ENCODE measurements around the gene TEX52.
"Not testable (repeated sequence)": the region's sequence is repeated elsewhere in the genome, so short reads cannot be mapped to it uniquely, and the experiment has no call there.

TEX52 gene
- 0 reads per million in 2 donors for total RNA-seq

GRCh38 chr12:2857021-2857431 is at the start of gene TEX52:
TSS of gene TEX52 (minus strand) at chr12:2857039. CDS start at chr12:2857026, 13 bp downstream.
- DNase-seq: no peak

GRCh38 chr12:2904260-2904659 is 47.4 kb upstream of the TEX52 start:
- DNase-seq: no peak

GRCh38 chr12:2902272-2902880 is 45.5 kb upstream of the TEX52 start:
- DNase-seq: no peak

- no peak for DNase-seq
Observed at GRCh38 chr12:2900642-2901041, 43.8 kb upstream of the TEX52 start.

- no peak for DNase-seq
Observed at GRCh38 chr12:2897418-2897817, 40.6 kb upstream of the TEX52 start.

- no peak for DNase-seq
Observed at GRCh38 chr12:2895511-2895910, 38.7 kb upstream of the TEX52 start.

GRCh38 chr12:2895051-2895451 is 38.2 kb upstream of the TEX52 start:
- DNase-seq: no peak

- DNase-seq: no peak
Observed at GRCh38 chr12:2893007-2893406, 36.2 kb upstream of the TEX52 start.

- DNase-seq: no peak
Observed at GRCh38 chr12:2892246-2892645, 35.4 kb upstream of the TEX52 start.

- peak in 2 of 5 experiments; percentile 19 to 26 for DNase-seq
Observed at GRCh38 chr12:2891240-2892053, 34.6 kb upstream of the TEX52 start.

GRCh38 chr12:2890388-2891239 is 33.8 kb upstream of the TEX52 start, which contains the start of gene TULP3:
TSS of gene TULP3 (plus strand) at chr12:2890891. CDS start at chr12:2890948, 57 bp downstream.
- peak; percentile 97 to 99 (median 98) for DNase-seq

GRCh38 chr12:2890001-2890387 is 33.2 kb upstream of the TEX52 start:
- no peak for DNase-seq

GRCh38 chr12:2886768-2887450 is 30.1 kb upstream of the TEX52 start:
- DNase-seq: no peak

- no peak for DNase-seq
Observed at GRCh38 chr12:2884810-2885209, 28.0 kb upstream of the TEX52 start.

- DNase-seq: peak in 1 of 5 experiments; percentile 9
Observed at GRCh38 chr12:2879853-2880252, 23.0 kb upstream of the TEX52 start.

GRCh38 chr12:2877953-2878732 is 21.3 kb upstream of the TEX52 start:
- peak in 2 of 5 experiments; percentile 5 to 47 for DNase-seq

GRCh38 chr12:2877047-2877952 is 20.5 kb upstream of the TEX52 start, which contains the start of the genes FOXM1 and RHNO1:
TSS of gene FOXM1 (minus strand) at chr12:2877174. CDS start at chr12:2874478, 2,696 bp downstream.
TSS of gene RHNO1 (plus strand) at chr12:2877223. CDS start at chr12:2885367, 8,144 bp downstream.
- peak; percentile 77 to 90 (median 81) for DNase-seq

- peak in 1 of 5 experiments; percentile 70 for DNase-seq
Observed at GRCh38 chr12:2876431-2877046, 19.7 kb upstream of the TEX52 start.

- DNase-seq: not testable (repeated sequence)
Observed at GRCh38 chr12:2868986-2869632, 12.3 kb upstream of the TEX52 start.

All from T-helper 2 cell (primary cell).